ENCODE results near the gene HELZ2. TPM values are rescaled to one million over a fixed set of nuclear protein-coding genes. Genes with fewer than 3 reads are reported as not detected.

HELZ2 gene
- polyA plus RNA-seq, 1 of the 3 experiments (the other 2 are of a cell fraction): 7.6 TPM

- POLR2A ChIA-PET: no interaction called here
Measured at GRCh38 chr20:63590218-63591146, 16.4 kb upstream of the HELZ2 start.

More at GRCh38 chr20:63590218-63591146, 16.4 kb upstream of the HELZ2 start:
- Histone ChIP-seq H3K27ac (ENCODE audit: low read depth in 2 of 2, low read length in 1 of 2) (no peak overlapping the region), H3K79me2 (ENCODE audit: insufficient read depth) (no peaks in the 10 kb centered on the region), H3F3A (replicated peaks; ENCODE audit: insufficient read depth) (no peaks in the 10 kb centered on the region), H3K4me2 (no peak overlapping the region), H3K9ac (no peak overlapping the region), H2AFZ (ENCODE audit: low read depth) (no peak overlapping the region), H3K36me3 (replicated peaks in 1 of 2; ENCODE audit: control insufficient read depth in 1 of 2, insufficient read depth in 2 of 2, low read length in 1 of 2) (peaks cover 0 to 16% of the 10 kb centered on the region in 2 experiments), H3K9me3 (no peaks in the 10 kb centered on the region), H3K9me2 (no peaks in the 10 kb centered on the region), H3K4me1 (ENCODE audit: control insufficient read depth in 1 of 2, insufficient read depth in 2 of 2, low read depth in 1 of 2, low read length in 1 of 2) (no peaks in the 10 kb centered on the region), H4K20me1 (ENCODE audit: insufficient read depth) (no peaks in the 10 kb centered on the region), H3K27me3 (ENCODE audit: insufficient read depth) (no peaks in the 10 kb centered on the region), H3K4me3 (ENCODE audit: low read depth in 2 of 2, low read length in 1 of 2) (no peak overlapping the region)
- TF ChIP-seq POLR2AphosphoS5 (IDR thresholded peaks at IDR 0.05; ENCODE audit: low read depth, low read length) (no peak), JUND (IDR thresholded peaks at IDR 0.05) (no peak), MAX (IDR thresholded peaks at IDR 0.05; ENCODE audit: low read depth) (no peak), RXRA (IDR thresholded peaks at IDR 0.05; ENCODE audit: borderline replicate concordance, low read depth) (no peak), PBX3 (IDR thresholded peaks at IDR 0.05) (no peak), ELF1 (IDR thresholded peaks at IDR 0.05) (no peak), EZH2phosphoT487 (IDR thresholded peaks at IDR 0.05; ENCODE audit: borderline replicate concordance, low read depth) (no peak), FOXM1 (IDR thresholded peaks at IDR 0.05; ENCODE audit: low read depth) (no peak), SIN3A (IDR thresholded peaks at IDR 0.05; ENCODE audit: borderline replicate concordance, low read depth, low read length) (no peak), TEAD4 (IDR thresholded peaks at IDR 0.05; ENCODE audit: borderline replicate concordance, insufficient read depth) (no peak), MEF2A (IDR thresholded peaks at IDR 0.05; ENCODE audit: borderline replicate concordance, low read depth) (no peak), IRF3 (IDR thresholded peaks at IDR 0.05; ENCODE audit: low read depth, low read length) (no peak), FOXJ3 (CRISPR knock-in tag; IDR thresholded peaks at IDR 0.05) (no peak), NRF1 (IDR thresholded peaks at IDR 0.05; ENCODE audit: low read depth, low read length) (no peak)
- CTCF ChIA-PET: interaction anchor here (1.5 kb wide), 1 partner anchor 17 kb away, joined by 4 read pairs; no protein-coding TSS in a partner anchor
- WGBS (ENCODE audit: low lambda C conversion rate): 92% methylated on average over 30 of the region's 52 CpGs
- DNase-seq: no peak

Measured in SK-N-SH (cell line).